IMR-90 (cell line): ENCODE results near the gene NUCB2. TPM values are rescaled to one million over a fixed set of nuclear protein-coding genes. Genes with fewer than 3 reads are reported as not detected.

Source experiments
- ATAC-seq: fragments of 200-7000 bp; cut with Tn5 transposase; 2 replicates; pipeline ENCODE4 v1.9.1; 2020; ENCODE audit warnings: low read depth, mild to moderate bottlenecking, moderate library complexity
- BruUV-seq: library from RNA; stranded (reverse); fragments of 400-500 nt; replicated peaks from 2 replicates; lab custom pipeline; 2021; lab: Mats Ljungman, UMichigan
- CTCF ChIA-PET: fragments of 300-600 bp; formaldehyde crosslinking; extraction: SDS; loops from one replicate; lab custom pipeline; 2021; ENCODE audit warnings: antibody characterized with exemption; lab: Yijun Ruan, JAX
- POLR2A ChIA-PET: fragments of 300-600 bp; sonication (Branson Sonifier 250); formaldehyde crosslinking; loops from one replicate; lab custom pipeline; 2022; ENCODE audit warnings: antibody characterized with exemption; ENCODE audit not compliant: unreplicated experiment; lab: Charles Lee
- DNase-seq: peaks from one replicate; pipeline ENCODE4 v3.0.0; 2013
- H2AFZ ChIP-seq: replicated peaks from 2 replicates; pipeline ENCODE3; 2013; ENCODE audit warnings: low read length, mild to moderate bottlenecking; ENCODE audit not compliant: poor library complexity
- H2AK5ac ChIP-seq: 2 replicates; pipeline ENCODE4 v1.6.1; 2013; ENCODE audit warnings: low read depth, low read length, inconsistent platforms
- H2AK9ac ChIP-seq: replicated peaks from 2 replicates; pipeline ENCODE3; 2013; ENCODE audit warnings: mild to moderate bottlenecking, low read depth, low read length, moderate library complexity; ENCODE audit not compliant: poor library complexity
- H2BK120ac ChIP-seq: 2 replicates; pipeline ENCODE4 v1.6.1; 2013; ENCODE audit warnings: low read depth, low read length, inconsistent platforms
- H2BK15ac ChIP-seq: 3 replicates; pipeline ENCODE4 v1.6.1; 2013; ENCODE audit warnings: low read depth, low read length, inconsistent platforms
- H2BK20ac ChIP-seq: 2 replicates; pipeline ENCODE4 v1.6.1; 2013; ENCODE audit warnings: low read depth, mild to moderate bottlenecking, inconsistent platforms, low read length, moderate library complexity
- H2BK5ac ChIP-seq: 2 replicates; pipeline ENCODE4 v1.6.1; 2013; ENCODE audit warnings: mild to moderate bottlenecking, low read depth, low read length, inconsistent platforms; ENCODE audit not compliant: poor library complexity, severe bottlenecking
- H3K14ac ChIP-seq: replicated peaks from 2 replicates; pipeline ENCODE4 v1.6.1; 2013; ENCODE audit warnings: low read depth, low read length, inconsistent platforms
- H3K18ac ChIP-seq: 2 replicates; pipeline ENCODE4 v1.6.1; 2013; ENCODE audit warnings: low read depth, low read length, control low read depth
- H3K23ac ChIP-seq: 2 replicates; pipeline ENCODE4 v1.6.1; 2013; ENCODE audit warnings: low read depth, low read length, inconsistent platforms
- H3K27ac ChIP-seq: 2 replicates; pipeline ENCODE4 v1.5.1; 2013; ENCODE audit warnings: mild to moderate bottlenecking, control low read depth, low read length; ENCODE audit not compliant: insufficient read depth
- H3K27me3 ChIP-seq: 2 replicates; pipeline ENCODE4 v1.6.1; 2013; ENCODE audit warnings: low read length; ENCODE audit not compliant: control insufficient read depth, insufficient read depth
- H3K36me3 ChIP-seq: 2 replicates; pipeline ENCODE4 v1.6.1; 2013; ENCODE audit warnings: low read length, mixed read lengths; ENCODE audit not compliant: control insufficient read depth, insufficient read depth
- H3K4ac ChIP-seq: 2 replicates; pipeline ENCODE4 v1.6.1; 2013; ENCODE audit warnings: low read depth, low read length, inconsistent platforms
- H3K4me1 ChIP-seq: 2 replicates; pipeline ENCODE4 v1.6.1; 2013; ENCODE audit warnings: low read length, mixed read lengths; ENCODE audit not compliant: control insufficient read depth, insufficient read depth
- H3K4me2 ChIP-seq: 2 replicates; pipeline ENCODE4 v1.6.1; 2013; ENCODE audit warnings: low read depth, mild to moderate bottlenecking, control low read depth, low read length, moderate library complexity
- H3K4me3 ChIP-seq: 2 replicates; pipeline ENCODE4 v1.5.1; 2013; ENCODE audit warnings: low read depth, mild to moderate bottlenecking, control low read depth, low read length, moderate library complexity; ENCODE audit not compliant: insufficient read depth
- H3K56ac ChIP-seq: 2 replicates; pipeline ENCODE4 v1.6.1; 2013; ENCODE audit warnings: low read length, inconsistent platforms; ENCODE audit not compliant: insufficient read depth; ENCODE audit errors: extremely low read depth
- H3K79me1 ChIP-seq, 2 experiments: 2 replicates each; pipeline ENCODE4 v1.6.1; 2013; ENCODE audit warnings: low read length in 2 of 2, inconsistent platforms in 1 of 2, low read depth in 1 of 2
- H3K9ac ChIP-seq: 2 replicates; pipeline ENCODE4 v1.6.1; 2013; ENCODE audit warnings: low read depth, low read length, control low read depth
- H3K9me1 ChIP-seq: 2 replicates; pipeline ENCODE4 v1.6.1; 2013; ENCODE audit warnings: low read length, inconsistent platforms; ENCODE audit not compliant: insufficient read depth
- H3K9me3 ChIP-seq: 2 replicates; pipeline ENCODE4 v1.6.1; 2013; ENCODE audit warnings: low read length; ENCODE audit not compliant: control insufficient read depth, insufficient read depth
- H4K20me1 ChIP-seq: 2 replicates; pipeline ENCODE4 v1.6.1; 2013; ENCODE audit warnings: low read length, inconsistent platforms; ENCODE audit not compliant: insufficient read depth
- H4K5ac ChIP-seq: 2 replicates; pipeline ENCODE4 v1.6.1; 2013; ENCODE audit warnings: mild to moderate bottlenecking, low read depth, low read length, control low read depth
- H4K8ac ChIP-seq, 2 experiments: 2 replicates each; pipeline ENCODE4 v1.6.1; 2013; ENCODE audit warnings: low read depth in 2 of 2, low read length in 2 of 2, control low read depth in 1 of 2, inconsistent platforms in 1 of 2
- H4K91ac ChIP-seq: 2 replicates; pipeline ENCODE4 v1.6.1; 2013; ENCODE audit warnings: low read depth, low read length, inconsistent platforms; ENCODE audit not compliant: insufficient read depth
- BHLHE40 ChIP-seq: fragments of 150-350 bp; IDR thresholded peaks from 2 replicates; pipeline ENCODE4 v1.6.1; 2016; ENCODE audit warnings: mild to moderate bottlenecking, low read depth, low read length
- CEBPB ChIP-seq: IDR thresholded peaks from 2 replicates; pipeline ENCODE4 v1.6.1; 2012; ENCODE audit warnings: low read depth, low read length, improper control_type of control experiment
- FOS ChIP-seq: fragments of 150-350 bp; IDR thresholded peaks from 2 replicates; pipeline ENCODE4 v1.6.1; 2016; ENCODE audit warnings: low read depth, low read length
- NFE2L2 ChIP-seq: fragments of 150-350 bp; IDR thresholded peaks from 2 replicates; pipeline ENCODE4 v1.6.1; 2016; ENCODE audit warnings: low read depth, mild to moderate bottlenecking, low read length
- WGBS, 2 experiments: methylation state at CpG; one replicate each; pipeline versions ENCODE4 v1.1.5 to v1.1.7; 2013; ENCODE audit warnings: missing lambda C conversion rate in 2 of 2; ENCODE audit not compliant: insufficient read length in 1 of 2; ENCODE audit errors: extremely low coverage in 2 of 2; 5-methylcytosine and 5-hydroxymethylcytosine counted together
- dilution Hi-C: fragments of 300-500 bp; cut with HindIII; formaldehyde crosslinking; loops from one replicate; pipeline ENCODE4 v1.14.3; 2018; ENCODE audit warnings: low sequenced_read_pairs; ENCODE audit not compliant: unreplicated experiment
- in situ Hi-C: fragments of 300-500 bp; cut with MboI; formaldehyde crosslinking; loops from 3 replicates; pipeline ENCODE4 v1.14.3; 2019; ENCODE audit warnings: low sequenced_read_pairs, inconsistent platforms, mixed read lengths
- intact Hi-C: fragments of 100-400 bp; cut with micrococcal nuclease; formaldehyde crosslinking; loops from 2 replicates; pipeline ENCODE4 v1.10.0; 2022
- polyA plus RNA-seq, 3 experiments: library from polyadenylated mRNA; depleted of rRNA; stranded (reverse); fragments of >200 nt; gene quantifications; 2 replicates each; pipeline ENCODE4 v1.2.3, GENCODE V29; 2012; ENCODE audit warnings: low replicate concordance in 1 of 3
- total RNA-seq: library from RNA; depleted of rRNA; stranded (reverse); fragments of >200 nt; gene quantifications from 2 replicates; pipeline ENCODE4 v1.2.3, GENCODE V29; 2012

Gene NUCB2
- total and polyA plus RNA-seq, 2 of the 4 experiments (the other 2 are of a cell fraction): 52.7 to 55.4 TPM

DNA sequence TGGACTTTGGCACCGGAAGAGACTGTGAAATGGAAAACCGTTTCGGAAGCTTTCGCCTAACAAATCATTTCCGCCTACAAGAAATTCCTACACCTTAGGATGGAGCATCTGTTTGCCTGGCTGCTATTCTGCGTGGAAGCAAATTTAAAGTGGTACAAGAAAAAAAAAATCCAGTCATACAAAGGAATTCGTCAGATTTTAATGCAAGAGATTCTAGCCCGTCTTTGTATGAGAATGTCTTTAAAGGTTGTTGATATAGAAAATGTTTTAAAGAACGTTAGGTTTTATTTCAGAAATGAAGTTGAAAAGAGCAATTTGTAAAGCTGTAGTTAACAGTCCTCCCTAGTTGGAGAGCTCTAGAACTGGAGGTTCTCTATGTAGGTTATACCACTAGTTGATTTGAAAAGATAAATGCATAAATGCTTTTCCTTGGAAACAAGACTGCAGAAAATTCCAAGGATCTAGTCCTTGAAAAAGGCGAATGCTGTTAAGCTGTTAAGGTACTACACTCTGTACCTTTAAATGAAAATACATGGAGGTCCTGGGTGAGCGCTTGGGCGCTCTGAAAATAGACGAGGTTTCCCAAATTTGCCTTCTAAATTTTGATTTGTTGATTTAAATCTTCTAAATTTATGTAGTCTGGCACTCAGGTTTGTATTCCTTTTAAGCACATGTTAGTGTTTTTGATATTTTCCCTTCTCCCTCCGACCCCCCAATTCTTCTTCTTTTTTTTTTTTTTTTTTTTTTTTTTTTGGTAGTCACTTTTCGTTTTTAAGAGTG is 77.5 kb downstream of the NUCB2 start:
- BruUV-seq: TSS peak; percentile 4
- ATAC-seq (no peak), DNase-seq (no peak)
- Histone ChIP-seq H3K9me3 (no peaks in the 10 kb centered on the region), H3K4ac (peak overlapping the region; percentile 60), H4K91ac (0 out of 2 replicates have a peak overlapping the region, but pooled peaks have one; percentile 36), H3K4me1 (peaks cover 2% of the 10 kb centered on the region), H3K14ac (peak overlapping the region; percentile 87; the same call in 1 of the 2 replicates), H2BK5ac (peak overlapping the region; percentile 47), H3K9ac (peak overlapping the region; percentile 69), H3K56ac (peak overlapping the region; percentile 74), H2BK15ac (no peak overlapping the region), H4K20me1 (no peaks in the 10 kb centered on the region), H3K27me3 (no peaks in the 10 kb centered on the region), H4K8ac (peak overlapping the region; percentile 7 to 71; a peak in 3 of 4 replicates), H3K4me3 (peak overlapping the region; percentile 74), H3K9me1 (no peaks in the 10 kb centered on the region), H2AFZ (peak overlapping the region; percentile 93), H2BK20ac (no peak overlapping the region), H2AK5ac (no peak overlapping the region), H3K4me2 (peak overlapping the region; percentile 93), H3K23ac (no peak overlapping the region; the same call in 1 of the 2 replicates), H3K36me3 (peaks cover 1% of the 10 kb centered on the region), H3K27ac (peak overlapping the region; percentile 59; the same call in 1 of the 2 replicates), H2AK9ac (peak overlapping the region; percentile 74), H3K79me1 (peaks cover 0 to 4% of the 10 kb centered on the region in 2 experiments; a peak in 1 of 4 replicates), H2BK120ac (peak overlapping the region; percentile 18; the same call in 1 of the 2 replicates), H3K18ac (peak overlapping the region; percentile 4; the same call in 1 of the 2 replicates), H4K5ac (0 out of 2 replicates have a peak overlapping the region, but pooled peaks have one; percentile 38)
- intact Hi-C loops (loop anchor here (1.0 to 5.0 kb wide), 3 partner anchors 77 to 150 kb away; partner anchors contain the start of gene NUCB2), dilution Hi-C loops (no loop called here), in situ Hi-C loops (no loop called here)
- ChIA-PET CTCF (interaction anchor here (0.6 to 3.3 kb wide), 8 partner anchors 9 to 174 kb away, joined by 3 to 9 read pairs (median 4); no protein-coding TSS in a partner anchor), POLR2A (interaction anchor here (0.6 kb wide), 2 partner anchors 10 to 149 kb away, joined by 3 to 4 read pairs; no protein-coding TSS in a partner anchor)
- TF ChIP-seq FOS: no peak
- TF ChIP-seq NFE2L2: no peak
- TF ChIP-seq BHLHE40: no peak
- no peak for TF ChIP-seq CEBPB
- 40% methylated on average over 3 of the region's 15 CpGs; no CpG with 5 or more reads in 1 of the 2 experiments for WGBS, 2 experiments
